Esophagus muscularis mucosa (tissue), 4 donors: ENCODE data around the gene LARP4.

Source experiments
- EP300 ChIP-seq: sonication (generic); formaldehyde crosslinking; IDR thresholded peaks from one replicate; pipeline ENCODE4 v1.6.1; 2017; ENCODE audit warnings: antibody characterized with exemption
- POLR2A ChIP-seq: fragments of 450-650 bp; IDR thresholded peaks from one replicate; pipeline ENCODE4 v1.6.1; 2017; ENCODE audit warnings: antibody characterized with exemption, moderate library complexity, mild to moderate bottlenecking, low read depth
- POLR2AphosphoS5 ChIP-seq, 2 donors: sonication (generic); formaldehyde crosslinking; IDR thresholded peaks; one replicate each; pipeline ENCODE4 v1.6.1; 2017; ENCODE audit warnings: antibody characterized with exemption in 2 of 2
- TF ChIP-seq, protein P1 (sequence below), 3 experiments: fragments of 200-600 bp in 2 of 3; fragments of 450-650 bp in 1 of 3; sonication (generic) in 2 of 3; IDR thresholded peaks; one replicate each; pipeline ENCODE4 v1.5.1; 2017 to 2019; ENCODE audit warnings: antibody characterized with exemption in 3 of 3, mild to moderate bottlenecking in 2 of 3, moderate library complexity in 1 of 3

- no peak for TF ChIP-seq EP300
- TF ChIP-seq, protein P1, sequence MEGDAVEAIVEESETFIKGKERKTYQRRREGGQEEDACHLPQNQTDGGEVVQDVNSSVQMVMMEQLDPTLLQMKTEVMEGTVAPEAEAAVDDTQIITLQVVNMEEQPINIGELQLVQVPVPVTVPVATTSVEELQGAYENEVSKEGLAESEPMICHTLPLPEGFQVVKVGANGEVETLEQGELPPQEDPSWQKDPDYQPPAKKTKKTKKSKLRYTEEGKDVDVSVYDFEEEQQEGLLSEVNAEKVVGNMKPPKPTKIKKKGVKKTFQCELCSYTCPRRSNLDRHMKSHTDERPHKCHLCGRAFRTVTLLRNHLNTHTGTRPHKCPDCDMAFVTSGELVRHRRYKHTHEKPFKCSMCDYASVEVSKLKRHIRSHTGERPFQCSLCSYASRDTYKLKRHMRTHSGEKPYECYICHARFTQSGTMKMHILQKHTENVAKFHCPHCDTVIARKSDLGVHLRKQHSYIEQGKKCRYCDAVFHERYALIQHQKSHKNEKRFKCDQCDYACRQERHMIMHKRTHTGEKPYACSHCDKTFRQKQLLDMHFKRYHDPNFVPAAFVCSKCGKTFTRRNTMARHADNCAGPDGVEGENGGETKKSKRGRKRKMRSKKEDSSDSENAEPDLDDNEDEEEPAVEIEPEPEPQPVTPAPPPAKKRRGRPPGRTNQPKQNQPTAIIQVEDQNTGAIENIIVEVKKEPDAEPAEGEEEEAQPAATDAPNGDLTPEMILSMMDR (IDR thresholded peaks at IDR 0.05) = no peak
- no peak for TF ChIP-seq POLR2A
- no peak for TF ChIP-seq POLR2AphosphoS5 (IDR thresholded peaks at IDR 0.05)
Measured at GRCh38 chr12:50365709-50366406, 34.8 kb upstream of the LARP4 start.
